Measurements from ENCODE around the gene SLIT1.

SLIT1 gene

GRCh38 chr10:97196223-97197029, 10.7 kb upstream of the SLIT1 start:
- Histone ChIP-seq H3K4me3 (ENCODE audit: severe bottlenecking) (peak overlapping the region; percentile 33), H3K36me3 (ENCODE audit: low read depth) (no peaks in the 10 kb centered on the region), H3K27me3 (ENCODE audit: insufficient read depth, poor library complexity, severe bottlenecking) (peaks cover 8% of the 10 kb centered on the region), H3K27ac (ENCODE audit: poor library complexity, severe bottlenecking) (no peak overlapping the region), H3K4me1 (ENCODE audit: insufficient read depth, poor library complexity, severe bottlenecking) (no peaks in the 10 kb centered on the region), H3K9me3 (ENCODE audit: severe bottlenecking) (no peaks in the 10 kb centered on the region)
- DNase-seq (ENCODE audit: low spot score): no peak
- peak; percentile 81 for TF ChIP-seq CTCF (IDR thresholded peaks at IDR 0.05; ENCODE audit: poor library complexity, severe bottlenecking)
- peak; percentile 70 for ATAC-seq (ENCODE audit: low read depth)

- Histone ChIP-seq H3K9me3 (ENCODE audit: severe bottlenecking) (no peaks in the 10 kb centered on the region), H3K27ac (ENCODE audit: poor library complexity, severe bottlenecking) (no peak overlapping the region), H3K4me1 (ENCODE audit: insufficient read depth, poor library complexity, severe bottlenecking) (no peaks in the 10 kb centered on the region), H3K4me3 (ENCODE audit: severe bottlenecking) (peak overlapping the region; percentile 33), H3K27me3 (ENCODE audit: insufficient read depth, poor library complexity, severe bottlenecking) (peaks cover 8% of the 10 kb centered on the region), H3K36me3 (ENCODE audit: low read depth) (no peaks in the 10 kb centered on the region)
- no peak for DNase-seq (ENCODE audit: low spot score)
- ATAC-seq (ENCODE audit: low read depth): no peak; the same call in 2 of the 3 replicates
- TF ChIP-seq CTCF (IDR thresholded peaks at IDR 0.05; ENCODE audit: poor library complexity, severe bottlenecking): no peak
Observed at GRCh38 chr10:97195706-97196222, 10.0 kb upstream of the SLIT1 start.

- no peaks in the 10 kb centered on the region for H3K4me1 ChIP-seq (ENCODE audit: insufficient read depth, poor library complexity, severe bottlenecking)
- ATAC-seq (ENCODE audit: low read depth): no peak
Observed at GRCh38 chr10:97192952-97193435, 7.2 kb upstream of the SLIT1 start.

GRCh38 chr10:97190450-97190849, 4.7 kb upstream of the SLIT1 start:
- H3K4me3 ChIP-seq (ENCODE audit: severe bottlenecking): no peak overlapping the region

More at GRCh38 chr10:97192952-97193435, 7.2 kb upstream of the SLIT1 start:
- DNase-seq (ENCODE audit: low spot score): no peak
- no peaks in the 10 kb centered on the region for H3K36me3 ChIP-seq (ENCODE audit: low read depth)
- TF ChIP-seq CTCF (IDR thresholded peaks at IDR 0.05; ENCODE audit: poor library complexity, severe bottlenecking): no peak
- H3K4me3 ChIP-seq (ENCODE audit: severe bottlenecking): no peak overlapping the region
- H3K27ac ChIP-seq (ENCODE audit: poor library complexity, severe bottlenecking): no peak overlapping the region
- no peaks in the 10 kb centered on the region for H3K9me3 ChIP-seq (ENCODE audit: severe bottlenecking)
- peaks cover 13% of the 10 kb centered on the region for H3K27me3 ChIP-seq (ENCODE audit: insufficient read depth, poor library complexity, severe bottlenecking)

More at GRCh38 chr10:97190450-97190849, 4.7 kb upstream of the SLIT1 start:
- H3K4me1 ChIP-seq (ENCODE audit: insufficient read depth, poor library complexity, severe bottlenecking): no peaks in the 10 kb centered on the region
- H3K27me3 ChIP-seq (ENCODE audit: insufficient read depth, poor library complexity, severe bottlenecking): peaks cover 31% of the 10 kb centered on the region
- H3K36me3 ChIP-seq (ENCODE audit: low read depth): no peaks in the 10 kb centered on the region
- TF ChIP-seq CTCF (IDR thresholded peaks at IDR 0.05; ENCODE audit: poor library complexity, severe bottlenecking): no peak
- no peak overlapping the region for H3K27ac ChIP-seq (ENCODE audit: poor library complexity, severe bottlenecking)
- H3K9me3 ChIP-seq (ENCODE audit: severe bottlenecking): no peaks in the 10 kb centered on the region
- DNase-seq (ENCODE audit: low spot score): no peak
- no peak for ATAC-seq (ENCODE audit: low read depth)

Measured in RWPE2 (cell line).